Upper lobe of left lung (tissue), 6 donors: Measurements from ENCODE around the gene HIF3A. TPM values are rescaled to one million over a fixed set of nuclear protein-coding genes. Genes with fewer than 3 reads are reported as not detected.

Experiments
- ATAC-seq, 2 donors: fragments of 200-7000 bp; cut with Tn5 transposase; one replicate each; pipeline ENCODE4 v1.9.1; 2022; ENCODE audit warnings: mild to moderate bottlenecking in 2 of 2, moderate library complexity in 2 of 2; ENCODE audit not compliant: low FRiP score in 2 of 2
- DNase-seq, 2 donors: peaks; one replicate each; pipeline ENCODE4 v3.0.0-alpha.2; 2019 to 2020
- H3K27ac ChIP-seq, 4 donors: fragments of 200-600 bp; sonication (generic); one replicate each; pipeline ENCODE4 v1.5.1; 2016 to 2019
- H3K27me3 ChIP-seq, 4 donors: fragments of 200-600 bp; sonication (generic); one replicate each; pipeline ENCODE4 v1.5.1; 2017 to 2019
- H3K36me3 ChIP-seq, 4 donors: fragments of 200-600 bp; sonication (generic); one replicate each; pipeline ENCODE4 v1.5.1; 2016 to 2019
- H3K4me1 ChIP-seq, 4 donors: fragments of 200-600 bp; sonication (generic); one replicate each; pipeline ENCODE4 v1.5.1; 2018 to 2019
- H3K4me3 ChIP-seq, 4 donors: fragments of 200-600 bp; sonication (generic); one replicate each; pipeline ENCODE4 v1.5.1; 2017 to 2019; ENCODE audit warnings: mild to moderate bottlenecking in 2 of 4, moderate library complexity in 1 of 4
- H3K9me3 ChIP-seq, 4 donors: fragments of 200-600 bp; sonication (generic); one replicate each; pipeline ENCODE4 v1.5.1; 2018 to 2019
- EP300 ChIP-seq, 4 donors: sonication (generic); formaldehyde crosslinking; IDR thresholded peaks; one replicate each; pipeline ENCODE4 v1.5.1; 2017; ENCODE audit warnings: antibody characterized with exemption in 4 of 4, control low read depth in 2 of 4
- POLR2A ChIP-seq, 4 donors: fragments of 450-650 bp; IDR thresholded peaks; one replicate each; pipeline ENCODE4 v1.5.1; 2016 to 2017; ENCODE audit warnings: antibody characterized with exemption in 4 of 4, mild to moderate bottlenecking in 2 of 4
- POLR2AphosphoS5 ChIP-seq, 2 donors: sonication (generic); formaldehyde crosslinking; IDR thresholded peaks; one replicate each; pipeline ENCODE4 v1.5.1; 2017; ENCODE audit warnings: antibody characterized with exemption in 2 of 2
- WGBS, 2 donors: methylation state at CpG; one replicate each; pipeline ENCODE4 v1.1.5; 2017 to 2018; 5-methylcytosine and 5-hydroxymethylcytosine counted together
- small RNA-seq, 4 donors: library from RNA; depleted of rRNA; stranded (forward); fragments of <200 nt; gene quantifications; one replicate each; pipeline ENCODE3, GENCODE V24; 2016
- total RNA-seq, 6 donors: library from RNA; depleted of rRNA in 4 of 6; stranded (reverse); fragments of >200 nt in 4 of 6; gene quantifications; one replicate each; pipeline versions ENCODE4 v1.1.0 to v1.2.1, GENCODE V29; 2016 to 2021
- TF ChIP-seq, protein P1 (sequence below), 6 experiments: fragments of 450-650 bp in 4 of 6; fragments of 200-600 bp in 2 of 6; sonication (generic) in 2 of 6; IDR thresholded peaks; one replicate each; pipeline ENCODE4 v1.5.1; 2016 to 2019; ENCODE audit warnings: antibody characterized with exemption in 6 of 6
- donor health status: DM: no; HTN: no; CAD: no; lungs with moderate emphysema.
- donor health status: DM: no; HTN: yes; CAD: no; lungs with severe emphysema.

Gene HIF3A
- total RNA-seq, 6 donors from 2014 or later, result 42.3 to 1,057 (median 61.3) TPM

DNA sequence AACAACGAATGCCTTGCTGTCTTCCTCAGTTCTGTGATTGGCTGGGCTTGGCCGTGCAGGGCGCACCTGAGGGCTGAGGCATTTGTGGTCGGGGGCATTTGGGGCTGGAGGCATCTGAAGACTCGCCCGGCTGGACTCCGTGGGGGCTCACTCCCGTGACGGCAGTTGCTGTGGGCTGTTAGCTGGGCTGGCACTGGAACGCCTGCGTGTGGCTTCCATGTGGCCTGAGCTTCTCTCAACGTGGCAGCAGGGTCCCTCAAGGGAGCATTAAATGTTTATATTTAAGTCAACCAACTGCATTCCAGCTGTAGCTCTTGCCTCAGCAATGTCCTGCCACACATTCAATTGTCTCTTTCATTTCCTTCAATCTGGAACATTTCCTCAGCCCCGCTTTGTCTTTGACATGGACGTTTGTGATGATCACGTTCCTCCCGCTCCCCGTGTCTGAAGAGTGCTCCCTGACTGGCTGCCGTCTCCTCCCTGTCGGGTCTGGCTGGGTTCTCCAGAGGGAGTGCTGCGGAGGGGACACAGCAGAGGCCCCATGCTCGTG, 95.5 kb downstream of the HIF3A start:
- peak; percentile 27 to 30 for TF ChIP-seq POLR2AphosphoS5 (IDR thresholded peaks at IDR 0.05)
- TF ChIP-seq, protein P1, sequence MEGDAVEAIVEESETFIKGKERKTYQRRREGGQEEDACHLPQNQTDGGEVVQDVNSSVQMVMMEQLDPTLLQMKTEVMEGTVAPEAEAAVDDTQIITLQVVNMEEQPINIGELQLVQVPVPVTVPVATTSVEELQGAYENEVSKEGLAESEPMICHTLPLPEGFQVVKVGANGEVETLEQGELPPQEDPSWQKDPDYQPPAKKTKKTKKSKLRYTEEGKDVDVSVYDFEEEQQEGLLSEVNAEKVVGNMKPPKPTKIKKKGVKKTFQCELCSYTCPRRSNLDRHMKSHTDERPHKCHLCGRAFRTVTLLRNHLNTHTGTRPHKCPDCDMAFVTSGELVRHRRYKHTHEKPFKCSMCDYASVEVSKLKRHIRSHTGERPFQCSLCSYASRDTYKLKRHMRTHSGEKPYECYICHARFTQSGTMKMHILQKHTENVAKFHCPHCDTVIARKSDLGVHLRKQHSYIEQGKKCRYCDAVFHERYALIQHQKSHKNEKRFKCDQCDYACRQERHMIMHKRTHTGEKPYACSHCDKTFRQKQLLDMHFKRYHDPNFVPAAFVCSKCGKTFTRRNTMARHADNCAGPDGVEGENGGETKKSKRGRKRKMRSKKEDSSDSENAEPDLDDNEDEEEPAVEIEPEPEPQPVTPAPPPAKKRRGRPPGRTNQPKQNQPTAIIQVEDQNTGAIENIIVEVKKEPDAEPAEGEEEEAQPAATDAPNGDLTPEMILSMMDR (IDR thresholded peaks at IDR 0.05), result no peak
- TF ChIP-seq EP300 (IDR thresholded peaks at IDR 0.05), result peak in 1 of 4 donors; percentile 2
- no peak for TF ChIP-seq POLR2A (IDR thresholded peaks at IDR 0.05)
- Histone ChIP-seq H3K4me1 (peaks cover 6 to 19% (median 13%) of the 10 kb centered on the region in 4 donors), H3K27me3 (no peaks in the 10 kb centered on the region), H3K27ac (peak overlapping the region; percentile 12 to 58 (median 53)), H3K36me3 (peaks cover 11 to 51% (median 40%) of the 10 kb centered on the region in 4 donors), H3K4me3 (no peak overlapping the region), H3K9me3 (no peaks in the 10 kb centered on the region)
- ATAC-seq (no peak), DNase-seq (peak in 1 of 2 donors; percentile 69)
- WGBS, 2 donors, result 50 to 55% methylated on average over 14 to 21 of the region's 21 CpGs

DNA sequence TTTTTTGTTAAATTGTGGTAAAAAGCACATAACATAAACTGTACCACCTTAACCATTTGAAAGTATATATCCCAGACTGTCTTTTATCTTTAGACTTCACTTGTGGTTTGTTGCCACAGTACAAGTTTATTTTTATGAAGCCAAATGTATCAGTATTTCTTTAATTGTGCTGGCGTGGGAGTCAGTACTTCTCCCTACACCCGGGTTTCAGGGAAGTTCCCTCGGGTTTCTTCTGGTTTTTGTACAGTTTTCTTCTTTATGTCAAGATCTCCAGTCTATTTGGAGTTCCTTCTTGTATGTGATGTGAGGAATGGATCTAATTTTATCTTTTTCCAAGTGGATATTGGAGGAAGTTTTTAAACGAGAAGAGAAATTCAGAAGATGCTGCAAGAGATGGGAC, 96.0 kb downstream of the HIF3A start:
- 43 to 44% methylated on average over 4 of the region's 4 CpGs for WGBS, 2 donors

More for the DNA sequence above, 96.0 kb downstream of the HIF3A start:
- H3K9me3 ChIP-seq, result no peaks in the 10 kb centered on the region
- no peak for ATAC-seq
- no peaks in the 10 kb centered on the region for H3K27me3 ChIP-seq
- peak overlapping the region in 2 of 4 donors; percentile 21 to 58 for H3K27ac ChIP-seq
- no peak for DNase-seq
- TF ChIP-seq EP300 (IDR thresholded peaks at IDR 0.05), result no peak
- TF ChIP-seq POLR2A (IDR thresholded peaks at IDR 0.05), result no peak
- TF ChIP-seq, protein P1 (IDR thresholded peaks at IDR 0.05), result no peak
- TF ChIP-seq POLR2AphosphoS5 (IDR thresholded peaks at IDR 0.05), result no peak
- peaks cover 11 to 46% (median 35%) of the 10 kb centered on the region in 4 donors for H3K36me3 ChIP-seq
- peaks cover 6 to 19% (median 13%) of the 10 kb centered on the region in 4 donors for H3K4me1 ChIP-seq
- no peak overlapping the region for H3K4me3 ChIP-seq

Small RNA genes lying within 50 kb of the gene (small RNA-seq; reads per million reads assigned to genes)
- 0 reads per million in 4 donors for gene RNU6-924P

Other genes starting within 250 kb of the HIF3A start
- not detected for gene IGFL3, start 172.4 kb upstream of the HIF3A start, total RNA-seq
- gene IGFL2, start 148.8 kb upstream of the HIF3A start, total RNA-seq, result under 1 TPM in 1 of 6 donors, not detected in 5; 0.51 TPM
- gene IGFL1, start 67.3 kb upstream of the HIF3A start, total RNA-seq, result not detected
- 100 to 1,000 TPM in 1 of 6 donors, 10 to 100 TPM in 5; 54.7 to 120 (median 66.0) TPM for gene PPP5C, start 50.0 kb downstream of the HIF3A start, total RNA-seq
- gene CCDC8, start 116.5 kb downstream of the HIF3A start, total RNA-seq, result 10 to 100 TPM in 2 of 6 donors, 1 to 10 TPM in 4; 6.0 to 14.3 (median 8.3) TPM
- gene PNMA8C, start 131.9 kb downstream of the HIF3A start, total RNA-seq, result under 1 TPM in 2 of 6 donors, not detected in 4; under 0.01 to 0.27 TPM
- 1 to 10 TPM in 5 of 6 donors, under 1 TPM in 1; 0.61 to 4.8 (median 2.2) TPM for gene PNMA8A, start 174.5 kb downstream of the HIF3A start, total RNA-seq
- gene PNMA8B, start 198.8 kb downstream of the HIF3A start, total RNA-seq, result 1 to 10 TPM in 4 of 6 donors, under 1 TPM in 2; 0.39 to 2.7 (median 1.6) TPM